Calu3 (cell line): ENCODE results near the gene CMKLR1. TPM values are rescaled to one million over a fixed set of nuclear protein-coding genes. Genes with fewer than 3 reads are reported as not detected.

Experiments used
- BruUV-seq: library from RNA; stranded (reverse); fragments of 400-500 nt; replicated peaks from 2 replicates; lab custom pipeline; 2021; lab: Mats Ljungman, UMichigan
- CTCF ChIA-PET: fragments of 300-600 bp; sonication (Branson Sonifier 250); formaldehyde crosslinking; loops from one replicate; lab custom pipeline; 2022; ENCODE audit warnings: antibody characterized with exemption; lab: Charles Lee
- DNase-seq: peaks from one replicate; pipeline ENCODE4 v3.0.0; 2022
- H3K27ac Mint-ChIP-seq: one replicate; pipeline ENCODE4 v1.8.0; 2022; ENCODE audit warnings: mixed read lengths; ENCODE audit not compliant: unreplicated experiment
- H3K27me3 Mint-ChIP-seq: one replicate; pipeline ENCODE4 v1.8.0; 2022; ENCODE audit warnings: mixed read lengths; ENCODE audit not compliant: unreplicated experiment
- H3K36me3 Mint-ChIP-seq: one replicate; pipeline ENCODE4 v1.8.0; 2022; ENCODE audit warnings: mild to moderate bottlenecking, moderate library complexity, mixed read lengths; ENCODE audit not compliant: insufficient read depth, unreplicated experiment
- H3K4me1 Mint-ChIP-seq: one replicate; pipeline ENCODE4 v1.8.0; 2022; ENCODE audit warnings: mild to moderate bottlenecking, low read depth, mixed read lengths; ENCODE audit not compliant: unreplicated experiment
- H3K4me3 Mint-ChIP-seq: one replicate; pipeline ENCODE4 v1.8.0; 2022; ENCODE audit warnings: mild to moderate bottlenecking, low read depth, moderate library complexity, mixed read lengths; ENCODE audit not compliant: unreplicated experiment
- H3K9me3 Mint-ChIP-seq: one replicate; pipeline ENCODE4 v1.8.0; 2022; ENCODE audit warnings: low read depth, mixed read lengths; ENCODE audit not compliant: unreplicated experiment
- CTCF ChIP-seq: fragments of 200-600 bp; IDR thresholded peaks from one replicate; pipeline ENCODE4 v1.8.0; 2022; ENCODE audit warnings: antibody characterized with exemption; ENCODE audit not compliant: unreplicated experiment
- intact Hi-C: fragments of 100-400 bp; cut with micrococcal nuclease; formaldehyde crosslinking; loops from one replicate; pipeline ENCODE4 v1.10.0; 2022; ENCODE audit not compliant: unreplicated experiment
- total RNA-seq: library from RNA; stranded (reverse); gene quantifications from 2 replicates; pipeline ENCODE4 v1.2.3, GENCODE V29; 2022

The CMKLR1 gene
- total RNA-seq, 1 experiment from 2014 or later = not detected

DNA sequence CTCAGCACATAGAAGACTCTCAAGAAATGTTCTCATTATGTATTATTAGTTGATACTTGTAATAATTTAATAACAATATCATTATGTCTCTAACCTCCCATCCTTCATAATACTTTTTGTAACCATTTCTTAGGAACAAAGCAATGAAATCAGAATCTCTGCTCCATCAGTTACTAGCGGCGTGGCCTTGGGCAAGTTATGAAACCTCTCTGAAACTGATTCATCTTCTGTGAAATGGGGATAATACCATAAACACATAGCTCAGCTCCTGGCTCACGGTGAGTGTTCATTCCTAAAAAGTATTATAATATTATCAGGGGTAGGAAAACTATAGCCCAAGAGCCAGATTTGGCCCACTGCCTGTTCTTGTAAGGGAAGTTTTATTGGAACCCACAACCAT is 11.4 kb upstream of the CMKLR1 start:
- Mint-ChIP-seq H3K27me3 (peaks cover 50% of the 10 kb centered on the region), H3K4me3 (no peak overlapping the region), H3K9me3 (no peaks in the 10 kb centered on the region), H3K27ac (no peak overlapping the region), H3K4me1 (no peaks in the 10 kb centered on the region), H3K36me3 (no peaks in the 10 kb centered on the region)
- no peak for DNase-seq
- intact Hi-C loops = no loop called here
- no TSS peak for BruUV-seq
- CTCF ChIA-PET = interaction anchor here (0.5 kb wide), 1 partner anchor 656 kb away, joined by 4 read pairs; no protein-coding TSS in a partner anchor
- TF ChIP-seq CTCF = no peak

DNA sequence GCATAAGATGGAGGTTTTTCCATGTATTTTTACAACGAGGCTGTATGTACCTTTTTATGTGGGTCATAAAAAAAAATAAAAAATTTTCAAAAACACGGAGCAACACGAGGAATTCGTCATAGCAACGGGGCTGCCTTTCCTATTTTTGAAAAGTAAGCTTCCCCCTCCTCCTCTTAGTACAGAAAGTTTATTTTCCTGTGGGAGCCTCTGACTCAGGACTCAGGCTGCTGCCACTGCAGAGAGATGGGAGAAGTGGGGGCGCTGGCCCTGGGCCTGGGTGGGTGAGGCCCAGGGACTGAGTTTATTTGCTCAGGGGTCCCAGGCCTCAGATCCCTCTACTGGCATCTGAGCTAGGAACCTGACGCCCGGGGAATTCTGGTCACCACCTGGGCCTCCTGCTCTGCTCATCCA is 10.2 kb upstream of the CMKLR1 start:
- no TSS peak for BruUV-seq
- intact Hi-C loops = no loop called here
- CTCF ChIA-PET = no interaction called here
- TF ChIP-seq CTCF = no peak
- Mint-ChIP-seq H3K4me1 (no peaks in the 10 kb centered on the region), H3K27me3 (peaks cover 50% of the 10 kb centered on the region), H3K9me3 (no peaks in the 10 kb centered on the region), H3K27ac (no peak overlapping the region), H3K36me3 (no peaks in the 10 kb centered on the region), H3K4me3 (no peak overlapping the region)
- no peak for DNase-seq

DNA sequence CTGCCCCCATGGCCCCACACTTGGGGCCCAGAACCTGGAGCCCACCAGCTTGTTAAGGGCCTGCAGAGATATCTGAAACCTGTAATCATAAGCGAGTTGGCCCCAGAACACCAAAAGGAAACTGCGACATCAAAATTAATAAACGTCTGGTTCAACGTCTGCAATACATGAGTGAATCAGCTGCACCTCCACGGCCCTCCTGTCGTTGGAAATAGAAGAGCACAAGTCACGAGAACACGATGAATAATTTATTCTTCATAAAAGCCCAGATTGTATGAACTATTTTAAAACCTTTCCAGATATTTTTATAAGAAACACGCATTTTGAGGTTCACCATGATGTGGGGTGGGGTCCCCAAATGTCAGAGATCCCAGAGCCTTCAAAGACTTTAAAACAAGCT is 9.7 kb upstream of the CMKLR1 start:
- Mint-ChIP-seq H3K9me3 (no peaks in the 10 kb centered on the region), H3K4me3 (no peak overlapping the region), H3K27me3 (peaks cover 50% of the 10 kb centered on the region), H3K4me1 (no peaks in the 10 kb centered on the region), H3K27ac (no peak overlapping the region), H3K36me3 (no peaks in the 10 kb centered on the region)
- CTCF ChIA-PET = interaction anchor here (0.6 kb wide), 1 partner anchor 25 kb away, joined by 3 read pairs; no protein-coding TSS in a partner anchor
- BruUV-seq = no TSS peak
- intact Hi-C loops = no loop called here
- no peak for TF ChIP-seq CTCF
- DNase-seq = no peak

DNA sequence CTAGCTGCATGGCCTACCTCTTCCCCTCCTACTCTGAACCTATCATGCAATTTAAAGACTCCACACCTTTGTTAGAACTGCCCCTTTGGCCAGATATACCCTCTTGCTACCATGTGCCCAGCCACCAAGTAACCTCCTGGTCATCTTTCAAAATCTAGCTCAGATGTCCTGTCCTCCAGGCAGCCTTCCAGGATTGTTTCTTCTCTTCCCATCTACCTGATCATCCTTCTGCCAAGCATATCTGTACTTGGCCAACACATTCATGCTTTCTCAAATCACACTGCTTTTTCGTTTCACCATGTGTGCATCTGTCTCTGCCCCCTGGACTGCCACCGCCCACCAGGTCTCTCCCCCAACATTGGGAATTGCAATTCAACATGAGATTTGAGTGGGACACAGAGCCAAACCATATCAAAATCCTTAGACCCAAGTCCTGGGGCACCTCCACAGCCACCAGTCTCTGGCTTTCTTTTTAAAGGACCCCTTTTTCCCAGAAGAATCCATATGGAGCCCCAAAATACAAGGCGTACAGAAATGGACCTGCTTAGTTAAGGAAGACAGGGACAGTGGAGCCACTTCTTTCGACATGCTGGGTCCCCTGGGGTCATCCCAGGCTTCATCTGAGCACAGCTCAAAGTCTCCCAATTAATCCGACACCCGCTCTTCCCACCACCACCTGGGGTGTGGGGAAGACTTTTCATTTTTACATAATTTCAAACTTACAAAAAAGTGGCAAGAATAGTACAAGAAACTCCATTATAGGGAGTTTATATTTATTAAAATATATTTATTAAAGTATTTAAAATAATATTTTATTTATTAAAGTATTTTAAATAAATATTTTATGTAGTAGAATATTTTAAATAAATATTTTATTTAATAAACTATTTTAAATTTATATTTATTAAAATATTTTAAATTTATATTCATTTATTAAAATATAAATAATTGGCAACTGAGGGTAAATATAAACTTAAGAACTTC is 7.9 kb upstream of the CMKLR1 start:
- BruUV-seq = no TSS peak
- no peak overlapping the region for H3K27ac Mint-ChIP-seq
- no peak for DNase-seq
- no peaks in the 10 kb centered on the region for H3K4me1 Mint-ChIP-seq
- CTCF ChIA-PET = no interaction called here
- intact Hi-C loops = no loop called here
- no peak for TF ChIP-seq CTCF
- no peak overlapping the region for H3K4me3 Mint-ChIP-seq
- H3K27me3 Mint-ChIP-seq = peaks cover 49% of the 10 kb centered on the region
- no peaks in the 10 kb centered on the region for H3K9me3 Mint-ChIP-seq
- no peaks in the 10 kb centered on the region for H3K36me3 Mint-ChIP-seq
